ENCODE results near the gene EXOC4.

The EXOC4 gene

DNA sequence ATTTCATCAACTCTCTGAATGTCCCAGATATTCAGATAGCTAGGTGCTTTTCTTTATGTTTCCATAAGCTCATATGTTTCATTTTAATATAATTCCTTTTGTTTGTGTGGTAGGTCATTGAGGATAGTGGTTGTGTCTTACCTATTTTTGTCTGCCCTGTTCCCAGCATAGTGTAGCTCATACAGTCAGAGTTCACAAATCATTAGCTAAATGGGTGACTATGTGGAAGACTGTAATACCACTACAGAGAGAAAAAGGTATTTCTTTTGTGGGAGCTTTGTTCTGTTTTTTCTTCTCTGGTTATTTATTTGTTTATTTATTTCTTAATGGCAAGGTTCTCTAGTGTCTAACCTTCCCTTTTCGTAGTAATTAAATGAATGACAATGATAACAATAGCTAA, 39.8 kb downstream of the EXOC4 start:
- TF ChIP-seq GATA1 (IDR thresholded peaks at IDR 0.05; ENCODE audit: low read depth, low read length) (no peak), POLR2A (IDR thresholded peaks at IDR 0.05; ENCODE audit: low read length) (no peak)

DNA sequence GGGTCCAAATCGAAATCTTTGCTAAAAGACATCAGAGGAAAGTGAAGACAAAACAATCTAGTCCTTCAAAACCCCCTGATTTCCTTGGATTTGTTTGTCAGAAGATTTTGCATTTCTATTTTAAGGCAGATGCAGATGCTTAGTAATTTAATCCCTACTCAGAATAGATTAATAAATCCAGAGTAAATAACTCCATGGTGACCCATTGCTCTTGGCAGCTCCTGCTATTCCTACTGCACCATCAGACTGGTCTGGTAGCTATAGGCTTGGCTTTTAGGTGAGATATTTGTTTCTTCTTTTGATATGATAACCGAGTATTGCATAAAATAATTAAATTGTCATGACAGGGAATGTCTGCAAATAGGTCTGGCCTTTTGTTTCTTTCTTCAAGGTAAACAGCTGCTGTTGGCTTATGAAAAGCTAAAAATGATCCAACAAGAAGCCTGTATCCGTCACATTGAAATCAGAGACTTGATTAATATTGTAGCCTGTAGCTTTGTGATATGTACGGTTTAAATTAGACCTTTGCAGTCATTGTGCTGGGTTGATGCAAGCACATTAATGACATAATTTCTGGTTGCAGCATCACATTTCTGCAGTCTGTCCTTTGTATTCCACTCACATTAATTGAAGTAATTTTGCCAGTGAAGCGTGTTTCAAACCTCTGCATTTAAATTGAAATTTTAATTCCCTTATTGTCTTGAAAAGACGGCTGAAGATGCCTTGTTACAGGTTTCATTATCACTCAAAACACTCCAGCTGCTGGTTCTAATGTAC, 40.7 kb downstream of the EXOC4 start:
- TF ChIP-seq POLR2A (IDR thresholded peaks at IDR 0.05; ENCODE audit: low read length): no peak
- no peak for TF ChIP-seq GATA1 (IDR thresholded peaks at IDR 0.05; ENCODE audit: low read depth, low read length)
- DNase-seq: no peak

More for the DNA sequence above, 39.8 kb downstream of the EXOC4 start:
- DNase-seq: no peak

DNA sequence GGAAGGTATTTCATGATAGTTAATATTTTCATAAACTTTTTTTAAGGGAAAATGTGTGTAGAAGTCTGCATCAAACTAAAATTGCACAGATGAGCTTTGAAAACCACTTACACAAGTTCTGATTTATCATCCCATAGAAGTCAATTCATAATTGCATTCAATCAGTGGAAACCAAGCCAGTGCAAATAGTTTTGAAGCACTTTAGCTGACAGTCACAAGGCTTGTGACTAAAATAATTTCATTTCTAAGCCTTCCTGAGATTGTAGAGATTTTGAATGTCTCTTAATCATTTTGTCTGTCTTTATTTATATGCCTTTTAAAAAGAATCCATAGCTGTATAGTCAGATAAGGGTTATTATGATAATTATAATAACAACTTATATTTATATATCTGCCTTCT, 41.4 kb downstream of the EXOC4 start:
- TF ChIP-seq GATA1 (IDR thresholded peaks at IDR 0.05; ENCODE audit: low read depth, low read length): no peak
- no peak for TF ChIP-seq POLR2A (IDR thresholded peaks at IDR 0.05; ENCODE audit: low read length)
- DNase-seq: no peak

GRCh38 chr7:133295484-133295883, 42.6 kb downstream of the EXOC4 start:
- no peak for DNase-seq
- no peak for TF ChIP-seq GATA1 (IDR thresholded peaks at IDR 0.05; ENCODE audit: low read depth, low read length)
- no peak for TF ChIP-seq POLR2A (IDR thresholded peaks at IDR 0.05; ENCODE audit: low read length)

DNA sequence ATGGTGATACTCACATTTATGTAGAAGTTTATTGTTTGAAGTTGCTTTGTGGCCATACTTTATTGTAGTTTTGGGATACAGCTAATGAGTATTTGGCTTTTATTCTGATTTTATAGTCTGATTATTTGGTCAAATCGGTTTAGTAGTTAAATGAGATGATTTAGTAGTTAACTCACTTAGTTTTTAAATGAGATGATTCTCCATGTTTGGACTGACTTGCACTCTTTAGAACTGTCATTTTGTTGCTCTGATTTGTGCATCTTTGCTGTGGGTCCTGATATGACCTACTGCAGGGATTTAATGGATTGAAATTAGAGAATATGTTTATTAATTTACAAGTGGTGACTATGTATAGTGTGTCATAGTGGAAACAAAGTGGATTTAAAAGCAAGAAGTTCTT, 44.2 kb downstream of the EXOC4 start:
- DNase-seq: no peak
- no peak for TF ChIP-seq POLR2A (IDR thresholded peaks at IDR 0.05; ENCODE audit: low read length)

- TF ChIP-seq GATA1 (IDR thresholded peaks at IDR 0.05; ENCODE audit: low read depth, low read length) (no peak), POLR2A (IDR thresholded peaks at IDR 0.05; ENCODE audit: low read length) (no peak)
- no peak for DNase-seq
Measured at GRCh38 chr7:133298080-133298479, 45.2 kb downstream of the EXOC4 start.

GRCh38 chr7:133299676-133300075, 46.8 kb downstream of the EXOC4 start:
- no peak for DNase-seq
- TF ChIP-seq POLR2A (IDR thresholded peaks at IDR 0.05; ENCODE audit: low read length) (no peak), GATA1 (IDR thresholded peaks at IDR 0.05; ENCODE audit: low read depth, low read length) (no peak)

DNA sequence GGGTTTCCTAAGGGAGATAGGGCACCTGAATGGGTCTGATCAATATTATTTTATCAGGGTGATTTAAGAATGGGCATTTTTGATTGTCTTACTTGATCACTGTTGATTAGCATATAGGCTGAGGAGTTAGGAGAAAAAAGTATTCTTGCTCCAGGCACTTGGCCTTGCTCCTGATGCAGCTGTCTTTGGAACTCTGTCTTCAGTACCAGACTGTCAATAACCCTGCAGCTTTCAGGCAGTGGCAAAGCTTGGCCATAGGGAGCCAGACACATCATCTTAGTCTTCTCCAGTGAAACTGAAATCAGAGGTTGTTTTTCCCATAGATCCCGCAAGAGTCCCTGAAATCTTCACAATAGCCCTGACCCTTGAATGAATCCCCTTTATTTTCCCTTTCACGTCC, 47.2 kb downstream of the EXOC4 start:
- TF ChIP-seq GATA1 (IDR thresholded peaks at IDR 0.05; ENCODE audit: low read depth, low read length): no peak
- no peak for TF ChIP-seq POLR2A (IDR thresholded peaks at IDR 0.05; ENCODE audit: low read length)
- DNase-seq: no peak

GRCh38 chr7:133300811-133301210, 47.9 kb downstream of the EXOC4 start:
- TF ChIP-seq POLR2A (IDR thresholded peaks at IDR 0.05; ENCODE audit: low read length) (no peak), GATA1 (IDR thresholded peaks at IDR 0.05; ENCODE audit: low read depth, low read length) (no peak)
- no peak for DNase-seq

- no peak for TF ChIP-seq GATA1 (IDR thresholded peaks at IDR 0.05; ENCODE audit: low read depth, low read length)
- TF ChIP-seq POLR2A (IDR thresholded peaks at IDR 0.05; ENCODE audit: low read length): no peak
Measured at GRCh38 chr7:133301444-133301843, 48.6 kb downstream of the EXOC4 start.

DNA sequence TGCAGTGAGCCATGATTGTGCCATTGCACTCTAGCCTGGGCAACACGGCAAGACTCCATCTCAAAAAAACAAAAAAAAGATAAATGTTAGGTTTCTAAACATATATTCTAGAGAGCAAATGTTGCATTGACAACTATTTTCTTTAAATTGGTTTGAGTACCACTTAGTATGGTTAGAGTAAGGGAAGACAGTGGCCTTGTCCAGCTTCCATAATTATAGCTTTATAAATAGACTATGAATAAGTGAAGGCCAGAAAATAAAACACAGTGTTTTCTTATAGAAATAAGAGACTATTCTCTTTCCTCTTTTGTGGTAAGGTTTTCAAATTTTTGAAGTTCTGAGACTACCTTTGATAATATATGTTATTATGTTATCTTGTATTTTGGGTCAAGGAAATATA, 50.5 kb downstream of the EXOC4 start:
- TF ChIP-seq GATA1 (IDR thresholded peaks at IDR 0.05; ENCODE audit: low read depth, low read length) (no peak), POLR2A (IDR thresholded peaks at IDR 0.05; ENCODE audit: low read length) (no peak)
- no peak for DNase-seq

More at GRCh38 chr7:133301444-133301843, 48.6 kb downstream of the EXOC4 start:
- DNase-seq: no peak

DNA sequence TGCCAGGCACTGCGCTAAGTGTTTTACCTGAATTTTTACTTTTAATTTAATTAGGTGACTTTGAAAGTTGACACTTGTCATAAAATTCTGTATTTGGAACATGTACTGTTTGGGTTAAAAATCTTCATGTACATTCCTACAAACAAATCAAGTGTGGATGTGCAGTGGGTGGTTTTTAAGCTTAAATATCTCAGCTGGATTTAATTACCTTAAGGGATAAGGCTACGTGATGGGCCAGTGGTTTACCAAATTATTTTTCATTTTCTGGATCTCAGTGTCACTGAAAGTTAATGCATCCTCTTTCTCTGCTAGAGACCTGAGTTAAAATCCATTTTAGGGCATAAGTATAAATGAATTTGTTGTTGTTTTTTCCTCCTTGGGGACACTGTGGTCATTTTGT, 51.1 kb downstream of the EXOC4 start:
- no peak for DNase-seq
- TF ChIP-seq GATA1 (IDR thresholded peaks at IDR 0.05; ENCODE audit: low read depth, low read length) (no peak), POLR2A (IDR thresholded peaks at IDR 0.05; ENCODE audit: low read length) (no peak)

GRCh38 chr7:133309333-133309732, 56.5 kb downstream of the EXOC4 start:
- no peak for DNase-seq
- no peak for TF ChIP-seq GATA1 (IDR thresholded peaks at IDR 0.05; ENCODE audit: low read depth, low read length)
- no peak for TF ChIP-seq POLR2A (IDR thresholded peaks at IDR 0.05; ENCODE audit: low read length)

GRCh38 chr7:133310232-133310862, 57.5 kb downstream of the EXOC4 start:
- no peak for DNase-seq
- no peak for TF ChIP-seq GATA1 (IDR thresholded peaks at IDR 0.05; ENCODE audit: low read depth, low read length)
- no peak for TF ChIP-seq POLR2A (IDR thresholded peaks at IDR 0.05; ENCODE audit: low read length)

DNA sequence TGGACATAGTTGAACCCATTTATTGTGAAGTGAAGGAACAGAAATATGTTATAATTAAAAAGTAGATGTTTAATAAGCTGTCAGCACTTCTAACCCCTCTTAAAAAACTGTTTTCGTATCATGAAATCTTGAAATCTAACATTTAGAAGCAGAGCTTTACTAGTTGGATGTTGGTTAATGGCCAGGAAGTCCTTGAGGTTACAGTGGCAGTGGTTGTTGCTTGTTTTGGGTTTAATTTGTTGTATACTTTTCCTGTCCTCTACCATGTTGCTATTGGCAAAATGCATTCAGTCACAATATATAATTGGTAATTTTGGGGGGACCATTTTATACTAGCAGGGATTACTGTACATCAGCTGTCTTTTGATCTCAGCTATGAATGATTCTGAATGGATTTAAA, 60.7 kb downstream of the EXOC4 start:
- no peak for DNase-seq
- TF ChIP-seq POLR2A (IDR thresholded peaks at IDR 0.05; ENCODE audit: low read length): no peak
- no peak for TF ChIP-seq GATA1 (IDR thresholded peaks at IDR 0.05; ENCODE audit: low read depth, low read length)

Measured in erythroblast (primary cell).